ENCODE results near the gene KPNA4. TPM values are rescaled to one million over a fixed set of nuclear protein-coding genes. Genes with fewer than 3 reads are reported as not detected.

Gene KPNA4
- polyA plus RNA-seq, 1 donor, result 25.9 TPM

- Histone ChIP-seq H3K9me3 (ENCODE audit: control insufficient read depth, low read depth, low read length) (peaks cover 8% of the 10 kb centered on the region), H3K27ac (ENCODE audit: low read length) (no peak overlapping the region), H3K4me3 (ENCODE audit: low read length) (no peak overlapping the region), H3K36me3 (ENCODE audit: control insufficient read depth, insufficient read depth, low read length) (peaks cover 11% of the 10 kb centered on the region), H3K27me3 (ENCODE audit: control insufficient read depth, insufficient read depth, low read length) (peaks cover 2% of the 10 kb centered on the region), H3K4me1 (ENCODE audit: control insufficient read depth, insufficient read depth, low read length) (peaks cover 8% of the 10 kb centered on the region)
- WGBS (ENCODE audit: insufficient coverage, low lambda C conversion rate), result no CpG with 5 or more reads among the region's 13 CpGs
- no peak for DNase-seq
Measured at GRCh38 chr3:160446522-160447056, 118.8 kb downstream of the KPNA4 start.

GRCh38 chr3:160445854-160446253, 119.5 kb downstream of the KPNA4 start:
- peaks cover 8% of the 10 kb centered on the region for H3K4me1 ChIP-seq (ENCODE audit: control insufficient read depth, insufficient read depth, low read length)
- H3K27me3 ChIP-seq (ENCODE audit: control insufficient read depth, insufficient read depth, low read length), result peaks cover 2% of the 10 kb centered on the region
- H3K9me3 ChIP-seq (ENCODE audit: control insufficient read depth, low read depth, low read length), result peaks cover 8% of the 10 kb centered on the region
- no peak for DNase-seq
- no peak overlapping the region for H3K4me3 ChIP-seq (ENCODE audit: low read length)
- H3K36me3 ChIP-seq (ENCODE audit: control insufficient read depth, insufficient read depth, low read length), result peaks cover 11% of the 10 kb centered on the region
- WGBS (ENCODE audit: insufficient coverage, low lambda C conversion rate), result no CpG with 5 or more reads among the region's 1 CpG
- no peak overlapping the region for H3K27ac ChIP-seq (ENCODE audit: low read length)

Other genes with a start within 250 kb of the KPNA4 start
- 30.7 TPM for gene IFT80, start 166.3 kb downstream of the KPNA4 start, polyA plus RNA-seq
- 61.1 TPM for gene SMC4, start 165.9 kb downstream of the KPNA4 start, polyA plus RNA-seq
- gene TRIM59, start 115.8 kb downstream of the KPNA4 start, polyA plus RNA-seq, result 11.3 TPM
- gene ARL14, start 111.6 kb upstream of the KPNA4 start, polyA plus RNA-seq, result 5.9 TPM
- gene PPM1L, start 190.7 kb upstream of the KPNA4 start, polyA plus RNA-seq, result 4.5 TPM

Measured in large intestine (tissue), 3 donors.